Measurements from ENCODE around the gene PCDHGA4.
"Not testable (repeated sequence)": the region's sequence is repeated elsewhere in the genome, so short reads cannot be mapped to it uniquely, and the experiment has no call there.

PCDHGA4 gene

GRCh38 chr5:141343953-141344463 is 10.8 kb upstream of the PCDHGA4 start:
- Histone ChIP-seq H4K20me1 (no peaks in the 10 kb centered on the region), H3K4me3 (peak overlapping the region in 1 of 10 experiments; percentile 9; a peak in 1 of 20 replicates), H3K4me2 (no peak overlapping the region), H3K9ac (no peak overlapping the region), H3K36me3 (peaks cover 0 to 11% (median 0%) of the 10 kb centered on the region in 11 experiments; a peak in 5 of 22 replicates), H3K4me1 (no peaks in the 10 kb centered on the region), H3K27ac (no peak overlapping the region), H3K27me3 (no peaks in the 10 kb centered on the region), H3K9me3 (replicated peaks in 1 of 11) (peaks cover 87 to 100% (median 97%) of the 10 kb centered on the region in 11 experiments)
- TF ChIP-seq Cebpa-rat (IDR thresholded peaks at IDR 0.05), result no peak

- no peaks in the 10 kb centered on the region for H3K27me3 ChIP-seq
- no peaks in the 10 kb centered on the region for H3K4me1 ChIP-seq
- H3K36me3 ChIP-seq, result peaks cover 0 to 7% (median 0%) of the 10 kb centered on the region in 11 experiments; a peak in 4 of 22 replicates
- H3K4me2 ChIP-seq, result no peak overlapping the region
- no peak overlapping the region for H3K9ac ChIP-seq
- peaks cover 84 to 100% (median 94%) of the 10 kb centered on the region in 11 experiments for H3K9me3 ChIP-seq (replicated peaks in 1 of 11)
- TF ChIP-seq Cebpa-rat (IDR thresholded peaks at IDR 0.05), result no peak
- H4K20me1 ChIP-seq, result no peaks in the 10 kb centered on the region
- H3K4me3 ChIP-seq, result no peak overlapping the region; a peak in 1 of 20 replicates
- no peak overlapping the region for H3K27ac ChIP-seq
Measured at GRCh38 chr5:141345327-141345726, 9.5 kb upstream of the PCDHGA4 start.

GRCh38 chr5:141346017-141346416 is 8.8 kb upstream of the PCDHGA4 start:
- H3K27ac ChIP-seq, H3K9ac ChIP-seq, H3K27me3 ChIP-seq, H3K36me3 ChIP-seq, H4K20me1 ChIP-seq, H3K4me1 ChIP-seq, H3K4me3 ChIP-seq, H3K4me2 ChIP-seq: not testable (repeated sequence)
- peaks cover 84 to 100% (median 94%) of the 10 kb centered on the region in 11 experiments for H3K9me3 ChIP-seq (replicated peaks in 1 of 11)

- Histone ChIP-seq H3K9ac (no peak within 1 kb of the TSS), H3K4me3 (no peak within 1 kb of the TSS), H3K36me3 (peaks cover 0 to 3% (median 0%) of the 10 kb centered on the region in 11 experiments; a peak in 2 of 22 replicates), H3K27ac (no peak within 1 kb of the TSS), H3K9me3 (replicated peaks in 1 of 11) (peaks cover 77 to 94% (median 85%) of the 10 kb centered on the region in 11 experiments), H3K4me2 (no peak within 1 kb of the TSS), H4K20me1 (no peaks in the 10 kb centered on the region), H3K27me3 (no peaks in the 10 kb centered on the region), H3K4me1 (no peaks in the 10 kb centered on the region)
- TF ChIP-seq Cebpa-rat (IDR thresholded peaks at IDR 0.05), result no peak
Measured at GRCh38 chr5:141349917-141350619, 4.8 kb upstream of the PCDHGA4 start, which contains the start of gene PCDHGB1. TSS of gene PCDHGB1 (plus strand) at chr5:141350099. CDS start at chr5:141350261, 162 bp downstream.

- Histone ChIP-seq H3K36me3 (peaks cover 0 to 5% (median 0%) of the 10 kb centered on the region in 11 experiments; a peak in 1 of 22 replicates), H3K9ac (no peak overlapping the region), H3K27ac (no peak overlapping the region), H4K20me1 (no peaks in the 10 kb centered on the region), H3K9me3 (replicated peaks in 1 of 11) (peaks cover 80 to 94% (median 87%) of the 10 kb centered on the region in 11 experiments), H3K27me3 (no peaks in the 10 kb centered on the region), H3K4me3 (no peak overlapping the region), H3K4me2 (no peak overlapping the region), H3K4me1 (no peaks in the 10 kb centered on the region)
- no peak for TF ChIP-seq Cebpa-rat (IDR thresholded peaks at IDR 0.05)
Measured at GRCh38 chr5:141351591-141351990, 3.2 kb upstream of the PCDHGA4 start.

- H3K36me3 ChIP-seq, result peaks cover 0 to 5% (median 0%) of the 10 kb centered on the region in 11 experiments; a peak in 1 of 22 replicates
- H3K4me1 ChIP-seq, result no peaks in the 10 kb centered on the region
- peaks cover 69 to 93% (median 81%) of the 10 kb centered on the region in 11 experiments for H3K9me3 ChIP-seq (replicated peaks in 1 of 11)
- H3K9ac ChIP-seq, result no peak overlapping the region
- no peaks in the 10 kb centered on the region for H3K27me3 ChIP-seq
- H3K4me2 ChIP-seq, result no peak overlapping the region
- TF ChIP-seq Cebpa-rat (IDR thresholded peaks at IDR 0.05), result no peak
- no peaks in the 10 kb centered on the region for H4K20me1 ChIP-seq
- H3K27ac ChIP-seq, result no peak overlapping the region
- no peak overlapping the region for H3K4me3 ChIP-seq
Measured at GRCh38 chr5:141355641-141356040, 820 bp downstream of the PCDHGA4 start.

GRCh38 chr5:141356133-141356532 is 1.3 kb downstream of the PCDHGA4 start:
- Histone ChIP-seq H4K20me1 (no peaks in the 10 kb centered on the region), H3K27me3 (no peaks in the 10 kb centered on the region), H3K4me3 (no peak overlapping the region), H3K4me1 (no peaks in the 10 kb centered on the region), H3K27ac (no peak overlapping the region), H3K36me3 (peaks cover 0 to 5% (median 0%) of the 10 kb centered on the region in 11 experiments; a peak in 1 of 22 replicates), H3K4me2 (no peak overlapping the region), H3K9me3 (replicated peaks in 1 of 11) (peaks cover 69 to 93% (median 81%) of the 10 kb centered on the region in 11 experiments), H3K9ac (no peak overlapping the region)
- TF ChIP-seq Cebpa-rat (IDR thresholded peaks at IDR 0.05), result no peak

- Histone ChIP-seq H3K4me1 (no peaks in the 10 kb centered on the region), H4K20me1 (no peaks in the 10 kb centered on the region), H3K27me3 (no peaks in the 10 kb centered on the region), H3K9ac (no peak overlapping the region), H3K9me3 (replicated peaks in 1 of 11) (peaks cover 69 to 93% (median 81%) of the 10 kb centered on the region in 11 experiments), H3K36me3 (peaks cover 0 to 5% (median 0%) of the 10 kb centered on the region in 11 experiments; a peak in 1 of 22 replicates), H3K4me3 (no peak overlapping the region), H3K27ac (no peak overlapping the region), H3K4me2 (no peak overlapping the region)
- no peak for TF ChIP-seq Cebpa-rat (IDR thresholded peaks at IDR 0.05)
Measured at GRCh38 chr5:141356950-141357349, 2.1 kb downstream of the PCDHGA4 start.

GRCh38 chr5:141359790-141360426 is 5.1 kb downstream of the PCDHGA4 start, which contains the start of gene PCDHGB2:
TSS of gene PCDHGB2 (plus strand) at chr5:141359994. CDS start at chr5:141360136, 142 bp downstream.
- Histone ChIP-seq H3K9ac (no peak within 1 kb of the TSS), H3K4me3 (peak within 1 kb of the TSS in 8 of 10 experiments; percentile 9 to 44 (median 28); a peak in 7 of 20 replicates)
- TF ChIP-seq Cebpa-rat (IDR thresholded peaks at IDR 0.05), result no peak

More at GRCh38 chr5:141359790-141360426, 5.1 kb downstream of the PCDHGA4 start, which contains the start of gene PCDHGB2:
- no peak within 1 kb of the TSS for H3K4me2 ChIP-seq
- no peaks in the 10 kb centered on the region for H4K20me1 ChIP-seq
- peaks cover 74 to 97% (median 89%) of the 10 kb centered on the region in 11 experiments for H3K9me3 ChIP-seq (replicated peaks in 1 of 11)
- no peaks in the 10 kb centered on the region; a peak in 1 of 20 replicates for H3K4me1 ChIP-seq
- peaks cover 0 to 8% (median 0%) of the 10 kb centered on the region in 11 experiments; a peak in 2 of 22 replicates for H3K36me3 ChIP-seq
- H3K27me3 ChIP-seq, result no peaks in the 10 kb centered on the region
- peak within 1 kb of the TSS in 1 of 11 experiments; percentile 15; a peak in 1 of 22 replicates for H3K27ac ChIP-seq
